Coronary artery (tissue), 2 donors: ENCODE measurements around the gene IDS.
A peak's percentile ranks its signal among the peaks of the same experiment; 100 is the strongest.
"Not testable (repeated sequence)": the region's sequence is repeated elsewhere in the genome, so short reads cannot be mapped to it uniquely, and the experiment has no call there.

Experiments
- DNase-seq: peaks from one replicate; pipeline ENCODE4 v3.0.0-alpha.2; 2017; ENCODE audit warnings: low spot score
- H3K27ac ChIP-seq, 2 donors: fragments of 200-600 bp; sonication (generic); one replicate each; pipeline ENCODE4 v1.5.1; 2016 to 2019
- H3K4me3 ChIP-seq: fragments of 200-600 bp; sonication (generic); 2 replicates; pipeline ENCODE4 v1.5.1; 2016; ENCODE audit warnings: mild to moderate bottlenecking, moderate library complexity
- TF ChIP-seq, protein P1 (sequence below): fragments of 200-600 bp; sonication (generic); IDR thresholded peaks from one replicate; pipeline ENCODE4 v1.5.1; 2019; ENCODE audit warnings: antibody characterized with exemption

The IDS gene

GRCh38 chrX:149494844-149495565 lies 10.1 kb downstream of the IDS start:
- Histone ChIP-seq H3K27ac (no peak overlapping the region), H3K4me3 (no peak overlapping the region)
- TF ChIP-seq, protein P1, sequence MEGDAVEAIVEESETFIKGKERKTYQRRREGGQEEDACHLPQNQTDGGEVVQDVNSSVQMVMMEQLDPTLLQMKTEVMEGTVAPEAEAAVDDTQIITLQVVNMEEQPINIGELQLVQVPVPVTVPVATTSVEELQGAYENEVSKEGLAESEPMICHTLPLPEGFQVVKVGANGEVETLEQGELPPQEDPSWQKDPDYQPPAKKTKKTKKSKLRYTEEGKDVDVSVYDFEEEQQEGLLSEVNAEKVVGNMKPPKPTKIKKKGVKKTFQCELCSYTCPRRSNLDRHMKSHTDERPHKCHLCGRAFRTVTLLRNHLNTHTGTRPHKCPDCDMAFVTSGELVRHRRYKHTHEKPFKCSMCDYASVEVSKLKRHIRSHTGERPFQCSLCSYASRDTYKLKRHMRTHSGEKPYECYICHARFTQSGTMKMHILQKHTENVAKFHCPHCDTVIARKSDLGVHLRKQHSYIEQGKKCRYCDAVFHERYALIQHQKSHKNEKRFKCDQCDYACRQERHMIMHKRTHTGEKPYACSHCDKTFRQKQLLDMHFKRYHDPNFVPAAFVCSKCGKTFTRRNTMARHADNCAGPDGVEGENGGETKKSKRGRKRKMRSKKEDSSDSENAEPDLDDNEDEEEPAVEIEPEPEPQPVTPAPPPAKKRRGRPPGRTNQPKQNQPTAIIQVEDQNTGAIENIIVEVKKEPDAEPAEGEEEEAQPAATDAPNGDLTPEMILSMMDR: no peak
- DNase-seq: peak; percentile 19

DNA sequence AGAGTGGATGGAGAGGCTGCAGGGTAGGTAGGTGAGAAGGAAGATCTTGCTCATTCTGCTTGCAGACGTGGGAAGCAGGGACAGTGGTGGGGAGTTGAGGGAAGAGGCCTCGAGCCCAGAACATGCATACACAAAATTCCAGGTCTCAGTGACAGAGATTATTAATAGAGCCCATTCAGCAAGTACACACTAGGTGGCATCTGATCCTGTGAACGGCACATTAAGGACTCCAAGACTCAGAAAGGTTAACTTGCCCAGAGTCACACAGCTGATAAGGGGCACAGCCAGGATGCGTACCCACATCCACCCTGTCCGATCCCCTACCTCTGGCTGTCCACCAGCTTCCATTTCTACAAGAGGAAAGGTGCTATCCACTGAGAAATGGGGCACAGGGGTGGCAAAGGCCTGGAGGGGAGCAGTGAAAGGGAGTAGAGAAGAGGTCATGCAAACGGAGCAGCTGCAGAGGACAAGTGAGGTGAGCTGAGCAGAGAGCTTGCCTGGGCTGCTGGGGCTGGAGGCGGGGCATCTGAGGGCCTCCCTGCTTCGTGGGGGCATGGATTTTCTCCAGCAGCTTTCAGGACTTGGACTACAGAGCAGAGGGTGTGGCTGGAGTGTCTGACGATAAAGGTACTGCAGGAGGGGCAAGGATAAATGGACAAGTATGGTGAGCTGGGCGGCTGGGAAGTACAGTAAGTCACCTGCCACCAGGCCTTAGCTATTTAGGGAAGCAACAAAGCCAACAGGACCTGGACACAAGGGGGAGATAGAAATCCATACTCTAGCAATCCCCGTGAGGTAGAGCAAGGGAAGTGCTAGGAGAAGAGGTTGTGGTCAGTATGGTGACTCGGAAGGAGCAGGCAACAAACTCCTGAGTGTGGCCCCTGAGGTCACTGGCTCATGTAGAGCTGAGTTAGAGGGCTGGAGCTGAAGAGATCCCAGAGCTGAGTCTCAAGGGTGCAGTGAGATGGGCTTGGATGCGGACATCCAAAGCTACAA lies 11.2 kb downstream of the IDS start:
- H3K27ac ChIP-seq: no peak overlapping the region
- no peak overlapping the region for H3K4me3 ChIP-seq
- TF ChIP-seq, protein P1: no peak
- no peak for DNase-seq

GRCh38 chrX:149491812-149492211 lies 13.3 kb downstream of the IDS start:
- Histone ChIP-seq H3K4me3 (no peak overlapping the region), H3K27ac (no peak overlapping the region)
- TF ChIP-seq, protein P1: no peak
- no peak for DNase-seq

DNA sequence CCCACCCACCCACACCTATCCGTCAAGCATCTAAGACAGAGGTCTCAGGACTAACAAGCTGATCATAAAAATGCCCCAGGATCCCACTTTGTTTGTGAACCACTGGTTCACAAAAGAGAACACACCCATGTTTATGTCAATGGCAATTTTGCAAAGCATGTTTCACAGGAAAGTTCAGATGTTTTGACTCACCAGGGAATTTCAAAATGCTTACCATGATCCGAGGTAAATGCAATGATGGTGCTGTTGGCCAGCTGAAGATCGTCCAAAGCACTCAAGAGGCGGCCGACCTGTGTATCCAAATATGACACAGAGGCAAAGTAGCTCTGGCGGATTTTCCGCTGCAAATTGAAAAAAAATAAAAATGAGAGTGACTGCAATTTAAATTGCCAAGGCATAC lies 15.0 kb downstream of the IDS start:
- TF ChIP-seq, protein P1: no peak
- Histone ChIP-seq H3K4me3 (no peak overlapping the region), H3K27ac (no peak overlapping the region)
- DNase-seq: no peak

DNA sequence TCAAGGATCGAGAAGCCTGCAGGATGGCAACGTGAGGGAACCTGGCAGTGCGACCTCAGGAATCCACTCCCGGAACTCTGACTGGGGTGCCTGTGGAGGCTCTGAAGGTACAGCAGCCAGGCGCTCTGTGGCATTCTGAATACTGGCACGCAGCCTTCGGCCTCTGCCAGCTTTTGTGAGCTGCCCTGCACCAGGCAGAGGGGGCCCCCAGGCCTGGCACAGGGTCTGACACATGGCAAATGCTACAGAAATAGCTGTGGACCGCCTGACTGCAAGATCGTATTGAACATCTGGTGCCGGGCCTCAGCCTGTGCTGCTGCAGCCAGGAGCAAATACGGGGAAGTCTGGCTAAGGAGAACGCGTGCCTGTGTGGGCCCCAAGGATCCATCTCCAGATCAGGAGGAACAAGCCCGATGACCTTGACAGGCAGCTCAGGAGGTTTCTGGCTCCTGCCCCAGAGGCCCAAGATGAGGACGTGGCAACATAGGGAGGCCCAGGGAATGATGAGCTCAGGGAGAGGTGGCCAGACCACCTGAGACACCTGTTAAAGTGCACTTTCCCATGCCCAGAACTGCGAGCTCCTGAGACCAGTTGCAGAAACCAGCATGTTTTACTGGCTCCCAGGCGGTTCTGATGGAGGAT lies 16.6 kb downstream of the IDS start:
- not testable (repeated sequence) for H3K27ac ChIP-seq, H3K4me3 ChIP-seq, DNase-seq

DNA sequence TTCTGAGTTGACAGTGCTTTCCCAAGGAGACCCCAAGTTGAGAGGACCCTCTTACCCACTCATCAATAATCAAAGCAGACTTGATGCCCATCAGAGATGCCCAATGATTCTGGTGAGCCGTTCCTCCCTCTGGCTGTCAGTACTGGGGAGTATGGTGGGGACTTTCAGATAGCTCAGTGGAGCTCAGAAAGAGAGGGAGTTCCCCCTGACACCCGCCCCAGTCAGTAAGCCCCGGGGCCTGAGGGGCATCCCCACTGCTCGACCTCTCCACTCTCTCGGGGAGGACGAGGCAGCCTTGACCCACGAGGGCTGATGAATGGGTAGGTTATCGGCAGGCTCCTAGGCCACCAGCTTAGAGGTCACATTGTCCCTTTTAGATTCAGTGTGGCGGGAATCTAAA lies 17.1 kb downstream of the IDS start:
- not testable (repeated sequence) for H3K4me3 ChIP-seq, DNase-seq, H3K27ac ChIP-seq

DNA sequence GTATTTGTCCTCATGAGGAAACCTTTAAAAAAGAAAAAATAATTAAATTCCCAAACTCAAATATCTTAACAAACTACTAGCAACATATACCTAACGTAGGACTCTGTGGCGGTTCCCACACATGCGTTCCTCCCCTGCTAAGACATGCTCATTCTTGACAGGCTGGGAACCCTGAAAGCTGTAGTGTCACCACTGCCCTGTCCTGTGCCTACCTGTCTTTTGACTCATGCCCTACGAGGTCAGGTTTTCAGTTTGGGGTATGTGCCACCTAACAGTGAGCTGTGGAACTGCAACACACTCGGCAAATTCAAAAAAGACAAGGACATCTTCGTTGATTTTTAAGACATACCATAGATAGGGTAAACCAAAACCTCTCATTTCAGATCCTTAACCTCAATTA lies 17.8 kb downstream of the IDS start:
- Histone ChIP-seq H3K27ac (no peak overlapping the region), H3K4me3 (no peak overlapping the region)
- TF ChIP-seq, protein P1: no peak
- no peak for DNase-seq
